MM.1S (cell line): ENCODE results near the gene SFMBT1.

Source experiments
- DNase-seq: peaks from one replicate; pipeline ENCODE4 v3.0.0-alpha.2; 2015
- H2AFZ ChIP-seq: fragments of 300-600 bp; sonication (generic); 2 replicates; pipeline ENCODE4 v1.6.0; 2016; ENCODE audit warnings: antibody characterized with exemption, low read length
- H3F3A ChIP-seq: fragments of 300-600 bp; sonication (generic); 2 replicates; pipeline ENCODE4 v1.6.1; 2016; ENCODE audit warnings: mild to moderate bottlenecking, antibody characterized with exemption, low read length, moderate library complexity, mixed read lengths; ENCODE audit not compliant: insufficient read depth
- H3K27ac ChIP-seq: fragments of 300-600 bp; sonication (generic); 2 replicates; pipeline ENCODE4 v1.5.1; 2016; ENCODE audit warnings: mild to moderate bottlenecking, low read length
- H3K27me3 ChIP-seq: fragments of 300-600 bp; sonication (generic); replicated peaks from 2 replicates; pipeline ENCODE4 v1.6.0; 2016; ENCODE audit warnings: low read length; ENCODE audit not compliant: insufficient read depth
- H3K36me3 ChIP-seq: fragments of 300-600 bp; sonication (generic); replicated peaks from 2 replicates; pipeline ENCODE4 v1.6.1; 2016; ENCODE audit warnings: mild to moderate bottlenecking, low read length, mixed read lengths; ENCODE audit not compliant: insufficient read depth
- H3K4me1 ChIP-seq: fragments of 300-600 bp; sonication (generic); 2 replicates; pipeline ENCODE4 v1.6.1; 2016; ENCODE audit warnings: low read length, mixed read lengths
- H3K4me2 ChIP-seq: fragments of 300-600 bp; sonication (generic); 2 replicates; pipeline ENCODE4 v1.6.0; 2016; ENCODE audit warnings: low read depth, low read length
- H3K4me3 ChIP-seq: fragments of 300-600 bp; sonication (generic); 2 replicates; pipeline ENCODE4 v1.5.1; 2016; ENCODE audit warnings: low read length, mixed read lengths
- H3K79me2 ChIP-seq: fragments of 300-600 bp; sonication (generic); 2 replicates; pipeline ENCODE4 v1.6.1; 2016; ENCODE audit warnings: mixed run types, low read length, mixed read lengths
- H3K9ac ChIP-seq: fragments of 300-600 bp; sonication (generic); 2 replicates; pipeline ENCODE4 v1.6.1; 2016; ENCODE audit warnings: low read length, mixed read lengths
- H3K9me2 ChIP-seq: fragments of 300-600 bp; sonication (generic); replicated peaks from 2 replicates; pipeline ENCODE4 v1.6.1; 2016; ENCODE audit warnings: mild to moderate bottlenecking, low read length, mixed read lengths; ENCODE audit not compliant: insufficient read depth
- H3K9me3 ChIP-seq: fragments of 300-600 bp; sonication (generic); replicated peaks from 2 replicates; pipeline ENCODE4 v1.6.1; 2016; ENCODE audit warnings: mild to moderate bottlenecking, low read length, mixed read lengths; ENCODE audit not compliant: insufficient read depth
- H4K20me1 ChIP-seq: fragments of 300-600 bp; sonication (generic); 2 replicates; pipeline ENCODE4 v1.6.1; 2016; ENCODE audit warnings: mild to moderate bottlenecking, low read length, moderate library complexity, mixed read lengths; ENCODE audit not compliant: insufficient read depth
- CTCF ChIP-seq: fragments of 300-600 bp; sonication (generic); IDR thresholded peaks from 2 replicates; pipeline ENCODE4 v1.5.1; 2016; ENCODE audit warnings: antibody characterized with exemption, low read length, mixed read lengths
- EZH2 ChIP-seq: fragments of 300-600 bp; sonication (generic); optimal IDR thresholded peaks from 2 replicates; pipeline ENCODE3; 2017; ENCODE audit warnings: low read depth, mild to moderate bottlenecking, antibody characterized with exemption, low read length, mixed read lengths
- EZH2phosphoT487 ChIP-seq: fragments of 300-600 bp; sonication (generic); IDR thresholded peaks from 2 replicates; pipeline ENCODE4 v1.6.1; 2018; ENCODE audit warnings: antibody characterized with exemption, low read length

Gene SFMBT1

GRCh38 chr3:52859686-52860423 is 186.0 kb downstream of the SFMBT1 start:
- no peak for DNase-seq
- no peaks in the 10 kb centered on the region for H4K20me1 ChIP-seq

GRCh38 chr3:52857864-52858263 is 188.0 kb downstream of the SFMBT1 start:
- Histone ChIP-seq H3F3A (no peaks in the 10 kb centered on the region), H3K9me3 (no peaks in the 10 kb centered on the region)
- no peak for TF ChIP-seq EZH2phosphoT487
- no peak for TF ChIP-seq EZH2
- TF ChIP-seq CTCF, result no peak

More at GRCh38 chr3:52859686-52860423, 186.0 kb downstream of the SFMBT1 start:
- H3K36me3 ChIP-seq, result no peaks in the 10 kb centered on the region
- no peak for TF ChIP-seq CTCF
- TF ChIP-seq EZH2, result no peak
- no peak for TF ChIP-seq EZH2phosphoT487
- no peak overlapping the region for H3K27ac ChIP-seq
- no peak overlapping the region for H3K4me2 ChIP-seq
- H3K27me3 ChIP-seq, result no peaks in the 10 kb centered on the region
- no peaks in the 10 kb centered on the region for H3K9me2 ChIP-seq
- no peaks in the 10 kb centered on the region for H3F3A ChIP-seq
- H3K79me2 ChIP-seq, result no peaks in the 10 kb centered on the region
- H2AFZ ChIP-seq, result no peak overlapping the region
- H3K4me1 ChIP-seq, result no peaks in the 10 kb centered on the region
- no peaks in the 10 kb centered on the region for H3K9me3 ChIP-seq
- H3K9ac ChIP-seq, result no peak overlapping the region
- no peak overlapping the region for H3K4me3 ChIP-seq

GRCh38 chr3:52857133-52857532 is 188.7 kb downstream of the SFMBT1 start:
- Histone ChIP-seq H3K79me2 (no peaks in the 10 kb centered on the region), H3K27me3 (no peaks in the 10 kb centered on the region), H3K4me1 (no peaks in the 10 kb centered on the region), H3K36me3 (no peaks in the 10 kb centered on the region), H3F3A (no peaks in the 10 kb centered on the region), H2AFZ (no peak overlapping the region), H3K27ac (no peak overlapping the region), H3K9ac (no peak overlapping the region), H3K4me2 (no peak overlapping the region), H3K9me2 (no peaks in the 10 kb centered on the region), H3K9me3 (no peaks in the 10 kb centered on the region), H4K20me1 (no peaks in the 10 kb centered on the region), H3K4me3 (no peak overlapping the region)
- DNase-seq, result no peak
- TF ChIP-seq CTCF (no peak), EZH2phosphoT487 (no peak)

More at GRCh38 chr3:52857864-52858263, 188.0 kb downstream of the SFMBT1 start:
- H3K27ac ChIP-seq, result no peak overlapping the region
- H3K79me2 ChIP-seq, result no peaks in the 10 kb centered on the region
- H4K20me1 ChIP-seq, result no peaks in the 10 kb centered on the region
- H3K4me2 ChIP-seq, result no peak overlapping the region
- no peak for DNase-seq
- no peak overlapping the region for H3K9ac ChIP-seq
- no peaks in the 10 kb centered on the region for H3K36me3 ChIP-seq
- no peak overlapping the region for H2AFZ ChIP-seq
- no peaks in the 10 kb centered on the region for H3K9me2 ChIP-seq
- no peaks in the 10 kb centered on the region for H3K4me1 ChIP-seq
- H3K4me3 ChIP-seq, result no peak overlapping the region
- H3K27me3 ChIP-seq, result no peaks in the 10 kb centered on the region
